HG03520 (cell line): ENCODE results near the gene ERRFI1.

ENCODE experiments used
- ATAC-seq: cut with Tn5 transposase; IDR thresholded peaks from one replicate; pipeline ENCODE4 v1.9.1; 2021; ENCODE audit warnings: mild to moderate bottlenecking, moderate library complexity; ENCODE audit not compliant: unreplicated experiment

Gene ERRFI1

DNA sequence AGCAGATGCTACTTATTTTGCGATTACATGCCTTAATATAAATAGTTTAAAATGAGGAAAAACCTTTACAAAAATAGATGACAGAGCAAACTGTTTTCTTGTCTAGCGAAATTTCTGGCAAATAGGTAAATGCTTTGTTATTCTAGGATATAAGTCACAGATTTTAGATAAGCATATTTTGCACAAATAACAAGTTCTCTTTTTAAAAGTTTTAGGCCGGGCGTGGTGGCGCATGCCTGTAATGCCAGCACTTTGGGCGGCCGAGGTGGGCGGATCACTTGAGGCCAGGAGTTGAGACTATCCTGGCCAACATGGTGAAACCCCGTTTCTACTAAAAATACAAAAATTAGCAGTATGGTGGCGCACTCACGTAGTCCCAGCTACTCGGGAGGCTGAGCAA lies 20.3 kb upstream of the ERRFI1 start:
- ATAC-seq: no peak

- ATAC-seq: no peak
These were observed 17.5 kb upstream of the ERRFI1 start for GRCh38 chr1:8043621-8044020.

GRCh38 chr1:8042134-8042533 lies 16.0 kb upstream of the ERRFI1 start:
- ATAC-seq: no peak

GRCh38 chr1:8040586-8040985 lies 14.5 kb upstream of the ERRFI1 start:
- ATAC-seq: no peak

- ATAC-seq: no peak
These were observed 13.0 kb upstream of the ERRFI1 start for GRCh38 chr1:8039071-8039470.

DNA sequence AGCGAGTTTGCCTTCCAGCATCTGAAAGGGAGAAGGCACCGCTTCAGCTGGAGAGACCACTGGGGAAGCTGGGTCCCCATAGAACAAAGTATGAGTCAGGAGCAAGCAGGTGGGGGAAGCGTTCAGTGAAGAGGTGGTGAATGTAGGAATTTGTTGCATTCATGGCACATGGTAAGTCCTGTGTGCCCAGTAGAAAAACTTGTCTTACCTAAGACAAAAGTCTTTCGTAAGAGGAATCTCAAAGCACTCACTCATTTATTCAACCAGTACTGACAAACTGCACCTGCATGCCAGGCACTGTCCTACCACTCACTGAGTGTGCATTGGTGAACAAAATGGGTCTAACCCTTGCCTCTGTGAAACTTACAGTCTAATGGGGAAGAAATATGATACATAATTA lies 9.2 kb upstream of the ERRFI1 start:
- ATAC-seq: no peak

DNA sequence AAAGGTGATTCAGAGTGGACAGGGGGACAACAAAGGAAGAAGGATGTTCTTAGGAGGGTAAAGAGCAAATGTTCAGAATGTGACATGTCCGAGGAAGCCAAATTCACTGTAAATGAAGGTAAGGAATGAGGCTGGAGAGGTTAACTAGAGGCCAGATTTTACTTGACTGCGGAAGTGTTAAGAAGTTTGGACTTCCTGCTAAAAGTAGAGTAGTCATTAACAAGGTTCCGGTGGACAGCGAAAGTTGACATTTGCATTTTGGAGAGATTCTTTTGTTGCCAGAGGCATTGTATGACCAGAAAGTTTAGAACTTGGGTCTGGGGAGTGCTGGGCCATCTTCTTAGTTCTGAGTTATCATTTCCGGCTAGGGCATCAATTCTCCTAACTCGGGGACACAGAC lies 7.2 kb upstream of the ERRFI1 start:
- ATAC-seq: no peak

GRCh38 chr1:8032366-8032910 lies 6.3 kb upstream of the ERRFI1 start:
- no peak for ATAC-seq

GRCh38 chr1:8031176-8031785 lies 5.2 kb upstream of the ERRFI1 start:
- ATAC-seq: no peak

- ATAC-seq: no peak
These were observed 2.4 kb upstream of the ERRFI1 start for GRCh38 chr1:8028571-8028910.

GRCh38 chr1:8027748-8028570 lies 1.9 kb upstream of the ERRFI1 start:
- ATAC-seq: no peak

DNA sequence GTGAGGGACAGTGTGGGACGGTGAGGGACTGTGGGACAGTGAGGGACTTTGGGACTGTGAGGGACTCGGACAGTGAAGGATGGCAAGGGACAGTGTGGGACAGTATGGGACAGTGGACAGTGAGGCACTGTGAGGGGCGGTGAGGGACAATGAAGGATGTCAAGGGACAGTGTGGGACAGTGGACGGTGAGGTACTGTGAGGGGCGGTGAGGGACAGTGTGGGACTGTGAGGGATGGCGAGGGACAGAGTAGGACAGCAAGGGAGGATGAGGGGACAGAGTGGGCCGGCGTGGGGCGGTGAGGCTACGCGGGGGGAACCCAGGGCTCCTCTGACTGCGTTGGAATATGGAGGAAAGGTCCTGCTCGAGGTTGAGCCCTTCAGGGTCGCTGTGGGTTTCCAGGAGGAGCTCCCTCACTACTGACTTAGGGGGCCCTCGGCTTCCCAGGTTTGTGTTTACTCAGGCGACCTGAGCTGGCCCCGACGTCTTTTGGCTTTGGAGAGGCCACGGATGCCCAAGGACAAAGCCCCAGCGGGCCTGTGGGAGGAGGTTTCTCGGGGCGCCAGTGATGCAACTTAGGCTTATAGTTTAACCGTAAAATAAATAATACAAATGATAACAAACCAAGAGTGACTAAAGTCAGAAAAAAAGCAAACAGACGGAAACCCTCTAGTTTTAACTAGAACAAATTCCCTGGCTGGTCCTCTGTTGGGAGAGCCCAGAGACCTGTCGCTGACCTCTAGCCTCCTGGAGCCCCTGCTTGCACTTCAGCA lies 1.1 kb upstream of the ERRFI1 start:
- ATAC-seq: no peak

DNA sequence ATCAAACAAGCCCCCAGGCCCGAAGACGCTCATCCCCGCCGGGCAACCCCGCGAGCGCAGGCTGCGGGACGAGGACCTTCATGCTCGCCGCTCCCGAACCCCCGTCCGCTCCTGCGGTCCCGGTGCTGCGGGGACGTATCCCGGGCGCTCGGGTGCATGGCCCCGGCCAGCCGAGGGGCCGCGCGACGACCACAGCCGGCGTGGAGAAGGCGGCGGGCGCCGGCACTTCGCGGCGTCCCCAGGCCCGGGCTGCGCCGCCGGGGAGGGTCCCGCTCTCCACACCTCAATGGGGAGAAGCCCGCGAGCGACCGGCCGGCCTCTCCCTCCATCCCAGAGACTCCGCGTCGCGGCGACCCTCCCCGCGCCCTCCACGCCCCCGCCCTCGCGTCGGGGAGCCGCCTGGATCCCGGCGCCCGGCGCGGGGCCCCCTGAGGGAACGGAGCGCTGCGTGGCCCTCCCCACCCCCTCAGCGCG lies 401 bp downstream of the ERRFI1 start:
- no peak for ATAC-seq

DNA sequence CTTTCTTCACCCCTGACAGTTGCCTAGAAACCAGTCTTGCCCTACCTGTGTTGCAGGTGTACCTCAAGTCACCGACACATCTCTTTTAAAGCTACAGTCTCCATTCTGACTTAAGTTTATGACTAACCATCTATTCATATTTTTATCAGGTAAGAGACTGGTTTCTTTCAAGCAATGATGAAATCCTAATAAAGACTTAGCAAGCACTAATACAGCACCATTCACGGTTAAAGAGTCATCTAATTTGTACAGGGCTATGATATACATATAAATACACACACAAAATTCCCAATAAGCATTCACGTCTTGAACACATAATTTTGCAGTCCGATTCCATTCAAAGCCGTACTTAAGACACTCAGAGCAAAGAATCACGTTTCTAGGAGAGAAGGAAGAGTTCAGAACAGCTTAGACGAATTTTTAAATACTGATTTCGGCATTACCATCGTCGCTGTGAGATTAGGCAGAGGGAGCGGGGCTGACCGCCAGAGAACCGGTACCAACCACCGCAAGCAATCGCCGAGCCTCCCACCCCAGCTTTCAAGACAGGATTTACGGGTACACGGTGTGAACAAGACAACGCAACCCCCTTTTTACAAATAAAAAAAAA lies 943 bp downstream of the ERRFI1 start:
- ATAC-seq: no peak

GRCh38 chr1:8024329-8024728 lies 1.8 kb downstream of the ERRFI1 start:
- ATAC-seq: no peak

DNA sequence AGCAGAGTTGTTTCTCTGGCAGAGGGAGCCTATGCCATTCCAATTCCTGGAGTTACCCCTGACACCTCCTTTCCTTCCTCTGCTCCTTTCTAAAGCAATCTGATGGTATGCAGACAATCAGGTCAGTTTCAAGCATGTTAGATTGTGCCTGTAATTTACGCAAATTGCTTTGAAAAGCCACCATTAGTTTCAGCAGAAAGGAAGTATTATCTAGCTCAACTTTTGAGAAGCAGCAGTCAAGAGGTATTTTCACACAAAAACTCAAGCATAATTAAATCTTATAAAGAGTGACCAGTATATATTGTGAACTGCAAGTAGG lies 2.2 kb downstream of the ERRFI1 start:
- no peak for ATAC-seq

DNA sequence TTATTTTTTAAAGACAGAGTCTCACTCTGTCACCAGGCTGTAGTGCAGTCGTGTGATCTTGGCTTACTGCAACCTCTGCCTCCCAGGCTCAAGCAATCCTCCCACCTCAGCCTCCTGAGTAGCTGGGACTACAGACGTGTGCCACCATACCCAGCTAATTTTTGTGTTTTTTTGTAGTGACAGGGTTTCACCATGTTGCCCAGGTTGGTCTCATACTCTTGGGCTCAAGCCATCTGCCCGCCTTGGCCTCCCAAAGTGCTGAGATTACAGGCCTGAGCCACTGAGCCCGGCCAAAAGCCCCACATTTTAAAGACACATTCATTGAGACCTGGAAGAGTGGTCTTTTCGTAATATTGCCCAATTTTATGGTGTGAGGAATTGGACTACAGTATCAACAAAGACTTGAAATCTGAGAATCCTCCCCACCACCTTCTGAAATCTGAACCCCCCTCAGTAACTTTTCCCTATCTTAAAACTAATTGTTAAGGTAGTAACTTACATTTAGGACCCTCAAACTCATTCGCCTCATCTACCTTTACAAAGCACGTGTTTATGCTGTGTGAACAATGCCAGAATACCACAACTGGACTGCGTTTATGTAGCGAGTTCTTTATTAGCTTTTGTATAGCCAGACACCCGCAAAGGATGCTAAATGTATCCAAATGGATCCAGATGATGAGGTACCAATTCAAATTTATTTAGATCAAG lies 2.7 kb downstream of the ERRFI1 start:
- no peak for ATAC-seq

DNA sequence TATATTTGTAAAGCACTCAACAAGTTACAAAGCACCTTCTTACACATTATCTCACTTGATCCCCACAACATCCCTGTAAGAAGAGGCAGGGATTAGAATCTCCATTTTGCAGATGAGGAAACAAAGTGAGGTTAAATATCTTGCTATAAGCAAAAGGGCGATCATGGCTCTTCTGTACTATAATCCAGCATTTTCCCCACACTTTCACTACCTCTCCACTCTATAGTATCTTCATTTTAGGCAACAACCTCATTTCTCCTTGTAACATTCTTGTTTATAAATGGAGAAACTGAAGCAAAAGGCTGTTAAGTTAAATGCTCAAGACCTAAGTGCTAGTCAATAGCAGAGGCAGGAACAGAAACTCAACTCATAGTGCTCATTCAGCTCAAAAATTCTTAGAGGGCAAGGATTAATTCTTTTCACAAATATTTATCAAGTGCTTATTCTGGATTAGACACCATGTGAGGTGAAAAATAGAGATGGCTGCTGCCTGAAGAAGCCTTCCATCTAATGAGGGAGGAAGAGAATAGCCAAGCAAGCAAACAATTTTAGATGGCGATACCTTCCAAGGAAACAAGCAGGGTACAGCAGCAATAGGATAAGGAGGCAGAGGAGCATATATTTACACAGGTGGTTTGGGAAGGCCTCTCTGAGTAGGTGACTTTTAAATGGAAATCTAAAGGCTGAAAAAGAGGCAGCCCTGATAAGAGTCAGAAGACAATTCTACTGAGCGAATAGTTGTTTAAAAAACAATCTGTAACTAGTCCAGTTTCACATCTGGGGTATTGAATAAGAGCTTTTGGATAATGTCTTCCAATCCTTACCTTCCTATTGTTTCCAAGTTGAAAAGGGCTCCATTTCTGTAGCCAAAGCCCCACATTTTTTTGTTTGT lies 3.5 kb downstream of the ERRFI1 start:
- ATAC-seq: no peak

GRCh38 chr1:8021676-8022266 lies 4.3 kb downstream of the ERRFI1 start:
- no peak for ATAC-seq
